PC-9 (cell line): ENCODE measurements around the gene TIMP3.

Source experiments
- EZH2 ChIP-seq: fragments of 200-600 bp; sonication (generic); IDR thresholded peaks from 2 replicates; pipeline ENCODE4 v1.8.0; 2017; ENCODE audit warnings: antibody characterized with exemption, low read depth
- TF ChIP-seq, protein P1 (sequence below): fragments of 200-600 bp; sonication (generic); conservative IDR thresholded peaks from 2 replicates; pipeline ENCODE4 v1.6.1; 2017; ENCODE audit warnings: mixed run types, antibody characterized with exemption, mild to moderate bottlenecking, moderate library complexity

DNA sequence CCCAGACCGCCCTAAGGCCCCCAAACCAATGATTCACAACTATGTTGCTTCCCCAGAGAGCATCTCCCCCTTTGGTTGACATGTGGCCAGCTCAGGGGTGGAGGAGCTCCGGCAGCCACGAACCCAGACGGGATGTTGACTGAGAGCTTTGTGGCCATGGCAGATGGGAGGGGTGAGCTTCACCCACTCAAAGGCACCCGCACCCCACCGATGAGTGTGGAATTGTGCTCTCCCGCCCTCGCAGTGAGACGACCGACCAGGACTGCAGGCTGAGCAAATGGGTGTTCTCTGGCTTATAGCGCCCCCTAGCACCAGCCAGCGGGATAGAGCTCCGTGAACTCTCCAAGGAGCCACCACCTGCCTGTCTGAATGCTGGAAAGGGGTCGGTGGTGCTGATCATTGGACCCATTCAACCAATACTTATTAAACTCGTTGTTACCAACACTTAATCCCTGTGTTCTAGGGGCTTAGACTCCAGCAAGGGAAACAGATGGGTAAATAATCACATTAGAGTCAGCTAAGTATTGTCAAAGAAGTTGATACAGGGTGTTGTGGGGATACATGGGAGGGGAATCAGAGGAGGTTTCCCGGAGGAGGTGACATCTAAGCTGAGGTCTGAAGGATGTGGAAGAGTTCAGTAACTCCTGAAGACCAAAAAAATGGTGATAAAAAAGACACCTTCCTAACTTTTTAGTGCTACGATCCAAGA, 4.5 kb upstream of the TIMP3 start:
- TF ChIP-seq, protein P1, sequence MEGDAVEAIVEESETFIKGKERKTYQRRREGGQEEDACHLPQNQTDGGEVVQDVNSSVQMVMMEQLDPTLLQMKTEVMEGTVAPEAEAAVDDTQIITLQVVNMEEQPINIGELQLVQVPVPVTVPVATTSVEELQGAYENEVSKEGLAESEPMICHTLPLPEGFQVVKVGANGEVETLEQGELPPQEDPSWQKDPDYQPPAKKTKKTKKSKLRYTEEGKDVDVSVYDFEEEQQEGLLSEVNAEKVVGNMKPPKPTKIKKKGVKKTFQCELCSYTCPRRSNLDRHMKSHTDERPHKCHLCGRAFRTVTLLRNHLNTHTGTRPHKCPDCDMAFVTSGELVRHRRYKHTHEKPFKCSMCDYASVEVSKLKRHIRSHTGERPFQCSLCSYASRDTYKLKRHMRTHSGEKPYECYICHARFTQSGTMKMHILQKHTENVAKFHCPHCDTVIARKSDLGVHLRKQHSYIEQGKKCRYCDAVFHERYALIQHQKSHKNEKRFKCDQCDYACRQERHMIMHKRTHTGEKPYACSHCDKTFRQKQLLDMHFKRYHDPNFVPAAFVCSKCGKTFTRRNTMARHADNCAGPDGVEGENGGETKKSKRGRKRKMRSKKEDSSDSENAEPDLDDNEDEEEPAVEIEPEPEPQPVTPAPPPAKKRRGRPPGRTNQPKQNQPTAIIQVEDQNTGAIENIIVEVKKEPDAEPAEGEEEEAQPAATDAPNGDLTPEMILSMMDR, result peak; percentile 97
- no peak for TF ChIP-seq EZH2
